Central memory CD8-positive, alpha-beta T cell (primary cell): ENCODE data around the gene PPP6R2.
"Not testable (repeated sequence)": the region's sequence is repeated elsewhere in the genome, so short reads cannot be mapped to it uniquely, and the experiment has no call there.

Experiments
- ATAC-seq: fragments of 150-1000 bp; cut with Tn5 transposase; replicated peaks from 2 replicates; pipeline ENCODE4 v1.10.0; 2022; ENCODE audit warnings: mild to moderate bottlenecking, moderate FRiP score, moderate number of reproducible peaks; ENCODE audit not compliant: poor library complexity, severe bottlenecking; ENCODE audit errors: extremely low read depth
- DNase-seq, 2 donors: peaks; one replicate each; pipeline ENCODE4 v3.0.0; 2021; ENCODE audit warnings: low spot score in 2 of 2
- H3K27ac Mint-ChIP-seq: one replicate; pipeline ENCODE4 v1.8.0; 2022; ENCODE audit warnings: low read depth, mild to moderate bottlenecking, moderate library complexity, mixed read lengths
- H3K27me3 Mint-ChIP-seq: one replicate; pipeline ENCODE4 v1.8.0; 2022; ENCODE audit warnings: mixed read lengths
- H3K36me3 Mint-ChIP-seq: one replicate; pipeline ENCODE4 v1.8.0; 2022; ENCODE audit warnings: mild to moderate bottlenecking, moderate library complexity, mixed read lengths; ENCODE audit not compliant: insufficient read depth
- H3K4me1 Mint-ChIP-seq: one replicate; pipeline ENCODE4 v1.8.0; 2022; ENCODE audit warnings: mixed read lengths
- H3K4me3 Mint-ChIP-seq: one replicate; pipeline ENCODE4 v1.8.0; 2022; ENCODE audit warnings: mild to moderate bottlenecking, moderate library complexity, mixed read lengths
- H3K9me3 Mint-ChIP-seq: one replicate; pipeline ENCODE4 v1.8.0; 2022; ENCODE audit warnings: mixed read lengths

The PPP6R2 gene

DNA sequence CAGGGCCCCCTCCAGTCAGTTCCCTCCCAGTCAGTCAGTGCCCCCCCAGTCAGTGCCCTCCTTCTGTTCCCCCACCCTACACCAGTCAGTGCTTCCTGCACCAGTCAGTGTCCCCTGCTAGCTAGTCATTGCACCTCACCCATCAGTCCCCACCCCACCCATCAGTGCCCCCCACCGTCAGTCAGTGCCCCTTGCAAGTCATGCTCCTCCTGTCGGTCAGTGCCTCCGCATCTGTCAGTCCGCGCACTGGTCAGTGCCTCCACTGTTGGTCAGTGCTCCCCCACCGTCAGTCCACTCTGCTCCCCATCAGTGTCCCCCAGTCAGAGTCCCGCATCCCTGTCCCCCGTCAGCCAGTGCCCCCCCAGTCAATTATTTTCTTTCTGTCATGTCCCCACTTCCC lies 3.3 kb downstream of the PPP6R2 start:
- Mint-ChIP-seq H3K36me3 (peaks cover 12% of the 10 kb centered on the region), H3K4me3 (no peak overlapping the region)

DNA sequence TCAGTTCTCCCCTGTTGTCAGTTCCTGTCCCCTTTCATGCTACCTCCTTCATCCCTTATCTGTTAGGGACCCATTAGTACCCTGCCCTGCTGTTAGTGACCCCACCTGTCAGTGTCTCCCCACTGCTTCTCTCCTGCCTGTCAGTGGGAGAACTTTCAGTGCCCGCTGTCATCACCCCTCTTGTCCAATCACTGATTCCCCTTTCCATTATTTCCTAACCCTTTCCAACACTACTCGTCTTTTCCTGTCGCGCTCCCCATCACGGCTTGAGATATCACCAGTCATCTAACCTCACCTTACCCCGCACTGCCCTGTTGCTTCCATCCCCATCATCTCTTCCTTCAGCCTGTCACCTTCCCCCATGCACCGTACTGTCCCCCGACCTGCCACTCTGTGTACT lies 4.0 kb downstream of the PPP6R2 start:
- no peaks in the 10 kb centered on the region for H3K9me3 Mint-ChIP-seq
- H3K4me3 Mint-ChIP-seq: no peak overlapping the region
- H3K27me3 Mint-ChIP-seq: no peaks in the 10 kb centered on the region
- H3K4me1 Mint-ChIP-seq: no peaks in the 10 kb centered on the region
- DNase-seq (no peak), ATAC-seq (no peak)
- H3K27ac Mint-ChIP-seq: no peak overlapping the region
- H3K36me3 Mint-ChIP-seq: peaks cover 12% of the 10 kb centered on the region

More for the DNA sequence above, 3.3 kb downstream of the PPP6R2 start:
- no peak for DNase-seq
- Mint-ChIP-seq H3K9me3 (no peaks in the 10 kb centered on the region), H3K4me1 (no peaks in the 10 kb centered on the region), H3K27me3 (no peaks in the 10 kb centered on the region), H3K27ac (no peak overlapping the region)
- no peak for ATAC-seq

- Mint-ChIP-seq H3K36me3 (peaks cover 18% of the 10 kb centered on the region), H3K27ac (no peak overlapping the region), H3K27me3 (no peaks in the 10 kb centered on the region), H3K9me3 (no peaks in the 10 kb centered on the region), H3K4me3 (no peak overlapping the region), H3K4me1 (no peaks in the 10 kb centered on the region)
- DNase-seq (no peak), ATAC-seq (no peak)
Measured at GRCh38 chr22:50348058-50348457, 4.9 kb downstream of the PPP6R2 start.

DNA sequence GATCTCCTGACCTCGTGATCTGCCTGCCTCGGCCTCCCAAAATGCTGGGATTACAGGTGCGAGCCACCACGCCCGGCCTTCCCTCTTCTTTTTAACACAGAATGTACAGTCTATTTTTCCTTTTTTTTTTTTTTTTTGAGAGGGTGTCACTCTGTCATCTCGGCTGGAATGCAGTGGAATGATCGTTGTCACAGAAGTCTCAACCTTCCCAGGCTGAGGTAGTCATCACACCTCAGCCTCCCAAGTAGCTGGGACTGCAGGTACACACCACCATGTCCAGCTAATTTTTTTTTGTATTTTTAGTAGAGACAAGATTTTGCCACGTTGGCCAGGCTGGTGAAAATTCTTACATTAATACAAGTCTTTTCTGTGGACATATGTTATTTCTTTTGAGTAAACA lies 13.1 kb downstream of the PPP6R2 start:
- no peak overlapping the region for H3K4me3 Mint-ChIP-seq
- H3K27me3 Mint-ChIP-seq: no peaks in the 10 kb centered on the region
- no peaks in the 10 kb centered on the region for H3K9me3 Mint-ChIP-seq
- DNase-seq (no peak), ATAC-seq (no peak)
- peaks cover 24% of the 10 kb centered on the region for H3K4me1 Mint-ChIP-seq
- peaks cover 26% of the 10 kb centered on the region for H3K36me3 Mint-ChIP-seq
- no peak overlapping the region for H3K27ac Mint-ChIP-seq

DNA sequence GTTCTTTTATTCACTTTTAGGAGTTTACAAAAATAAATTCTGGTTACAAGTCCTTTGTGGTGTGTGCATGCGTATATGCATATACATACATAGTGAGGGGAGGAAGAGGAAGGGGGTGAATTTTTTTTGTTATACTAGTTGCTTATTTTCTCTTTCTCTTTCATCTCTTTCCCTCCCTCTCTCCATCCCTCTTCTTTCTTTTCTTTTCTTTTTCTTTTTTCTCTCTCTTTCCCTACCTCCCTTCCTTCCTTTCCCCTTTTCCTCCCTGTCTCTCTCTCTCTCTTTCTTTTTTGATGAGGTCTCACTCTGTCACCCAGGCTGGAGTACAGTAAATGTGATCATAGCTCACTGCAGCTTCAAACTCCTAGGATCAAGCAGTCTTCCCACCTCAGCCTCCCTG lies 14.1 kb downstream of the PPP6R2 start:
- no peaks in the 10 kb centered on the region for H3K27me3 Mint-ChIP-seq
- no peak overlapping the region for H3K4me3 Mint-ChIP-seq
- peaks cover 35% of the 10 kb centered on the region for H3K4me1 Mint-ChIP-seq
- H3K36me3 Mint-ChIP-seq: peaks cover 25% of the 10 kb centered on the region
- no peaks in the 10 kb centered on the region for H3K9me3 Mint-ChIP-seq
- DNase-seq: no peak
- ATAC-seq: no peak
- H3K27ac Mint-ChIP-seq: peak overlapping the region; percentile 85

GRCh38 chr22:50357756-50358155 lies 14.6 kb downstream of the PPP6R2 start:
- H3K4me1 Mint-ChIP-seq: peaks cover 40% of the 10 kb centered on the region

GRCh38 chr22:50360578-50360977 lies 17.5 kb downstream of the PPP6R2 start:
- H3K4me1 Mint-ChIP-seq: peaks cover 55% of the 10 kb centered on the region
- H3K27me3 Mint-ChIP-seq: no peaks in the 10 kb centered on the region
- H3K36me3 Mint-ChIP-seq: peaks cover 15% of the 10 kb centered on the region
- ATAC-seq: no peak
- H3K9me3 Mint-ChIP-seq: no peaks in the 10 kb centered on the region
- no peak for DNase-seq
- H3K27ac Mint-ChIP-seq: peak overlapping the region; percentile 55
- no peak overlapping the region for H3K4me3 Mint-ChIP-seq

More at GRCh38 chr22:50357756-50358155, 14.6 kb downstream of the PPP6R2 start:
- no peak overlapping the region for H3K4me3 Mint-ChIP-seq
- ATAC-seq: no peak
- peaks cover 21% of the 10 kb centered on the region for H3K36me3 Mint-ChIP-seq
- no peaks in the 10 kb centered on the region for H3K27me3 Mint-ChIP-seq
- H3K27ac Mint-ChIP-seq: peak overlapping the region; percentile 85
- no peak for DNase-seq
- H3K9me3 Mint-ChIP-seq: no peaks in the 10 kb centered on the region

DNA sequence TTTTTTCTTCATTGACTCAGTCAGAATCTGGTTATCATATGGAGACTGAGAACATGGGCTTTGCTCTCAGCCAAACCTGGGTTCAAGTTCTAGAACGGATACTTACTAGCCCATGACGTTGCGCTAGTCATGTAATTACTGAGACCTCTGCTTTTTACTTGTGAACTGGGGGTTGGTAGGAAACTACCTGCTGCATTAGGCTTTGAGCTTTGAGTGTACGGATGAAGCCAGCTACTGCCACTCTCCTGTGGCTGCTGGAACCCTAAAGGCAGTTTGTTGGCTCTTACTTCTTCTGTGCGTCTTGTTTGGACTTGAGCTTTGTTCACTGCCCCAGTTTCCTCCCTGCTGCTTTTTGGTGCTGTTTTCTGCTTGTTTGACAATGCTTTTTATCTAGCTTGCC lies 18.1 kb downstream of the PPP6R2 start:
- ATAC-seq (peak; percentile 59), DNase-seq (no peak)
- peak overlapping the region; percentile 55 for H3K27ac Mint-ChIP-seq
- no peaks in the 10 kb centered on the region for H3K9me3 Mint-ChIP-seq
- peaks cover 60% of the 10 kb centered on the region for H3K4me1 Mint-ChIP-seq
- H3K4me3 Mint-ChIP-seq: peak overlapping the region; percentile 14
- H3K27me3 Mint-ChIP-seq: no peaks in the 10 kb centered on the region
- H3K36me3 Mint-ChIP-seq: peaks cover 15% of the 10 kb centered on the region

DNA sequence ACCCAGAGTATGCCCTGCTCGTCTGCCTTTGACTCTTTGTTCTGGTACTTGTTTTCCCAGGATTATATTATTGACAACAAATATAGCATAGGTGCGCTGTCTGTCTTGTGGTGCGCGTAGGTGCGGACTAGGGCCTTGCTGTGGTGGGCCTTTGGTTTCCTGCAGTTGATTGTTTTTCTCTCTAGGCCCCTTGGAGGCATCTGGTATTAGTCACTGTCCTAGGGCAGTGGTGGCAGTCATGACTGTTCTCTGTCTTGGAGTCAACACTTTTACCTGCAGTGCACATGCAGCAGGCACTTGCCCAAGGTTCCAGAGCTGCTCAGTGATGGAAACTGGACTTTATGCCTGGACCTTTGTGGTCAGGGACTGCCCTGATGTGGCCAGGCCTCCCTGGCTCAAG lies 18.6 kb downstream of the PPP6R2 start:
- Mint-ChIP-seq H3K27ac (peak overlapping the region; percentile 55), H3K36me3 (peaks cover 18% of the 10 kb centered on the region), H3K9me3 (no peaks in the 10 kb centered on the region), H3K27me3 (no peaks in the 10 kb centered on the region), H3K4me1 (peaks cover 64% of the 10 kb centered on the region), H3K4me3 (peak overlapping the region; percentile 14)
- DNase-seq: no peak
- peak; percentile 70 for ATAC-seq

- no peaks in the 10 kb centered on the region for H3K9me3 Mint-ChIP-seq
- no peaks in the 10 kb centered on the region for H3K27me3 Mint-ChIP-seq
- no peak for DNase-seq
- no peak for ATAC-seq
- H3K36me3 Mint-ChIP-seq: peaks cover 11% of the 10 kb centered on the region
- H3K4me3 Mint-ChIP-seq: no peak overlapping the region
- H3K27ac Mint-ChIP-seq: peak overlapping the region; percentile 55
- H3K4me1 Mint-ChIP-seq: peaks cover 70% of the 10 kb centered on the region
Measured at GRCh38 chr22:50363166-50363802, 20.2 kb downstream of the PPP6R2 start.

DNA sequence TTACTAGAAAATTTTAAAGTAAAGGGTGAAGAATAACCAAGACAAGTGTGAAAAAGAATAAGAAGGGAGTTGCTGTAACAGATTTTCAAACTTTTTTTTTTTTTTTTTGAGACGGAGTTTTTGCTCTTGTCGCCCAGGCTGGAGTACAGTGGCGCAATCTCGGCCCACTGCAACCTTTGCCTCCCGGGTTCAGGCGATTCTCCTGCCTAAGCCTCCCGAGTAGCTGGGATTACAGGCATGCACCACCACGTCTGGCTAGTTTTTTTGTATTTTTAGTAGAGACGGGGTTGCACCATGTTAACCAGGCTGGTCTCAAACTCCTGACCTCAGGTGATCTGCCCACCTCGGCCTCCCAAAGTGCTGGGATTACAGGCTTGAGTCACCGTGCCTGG lies 20.7 kb downstream of the PPP6R2 start:
- H3K27me3 Mint-ChIP-seq, H3K9me3 Mint-ChIP-seq, DNase-seq, ATAC-seq, H3K4me3 Mint-ChIP-seq: not testable (repeated sequence)
- Mint-ChIP-seq H3K4me1 (peaks cover 65% of the 10 kb centered on the region), H3K36me3 (peaks cover 13% of the 10 kb centered on the region), H3K27ac (peak overlapping the region; percentile 55)

DNA sequence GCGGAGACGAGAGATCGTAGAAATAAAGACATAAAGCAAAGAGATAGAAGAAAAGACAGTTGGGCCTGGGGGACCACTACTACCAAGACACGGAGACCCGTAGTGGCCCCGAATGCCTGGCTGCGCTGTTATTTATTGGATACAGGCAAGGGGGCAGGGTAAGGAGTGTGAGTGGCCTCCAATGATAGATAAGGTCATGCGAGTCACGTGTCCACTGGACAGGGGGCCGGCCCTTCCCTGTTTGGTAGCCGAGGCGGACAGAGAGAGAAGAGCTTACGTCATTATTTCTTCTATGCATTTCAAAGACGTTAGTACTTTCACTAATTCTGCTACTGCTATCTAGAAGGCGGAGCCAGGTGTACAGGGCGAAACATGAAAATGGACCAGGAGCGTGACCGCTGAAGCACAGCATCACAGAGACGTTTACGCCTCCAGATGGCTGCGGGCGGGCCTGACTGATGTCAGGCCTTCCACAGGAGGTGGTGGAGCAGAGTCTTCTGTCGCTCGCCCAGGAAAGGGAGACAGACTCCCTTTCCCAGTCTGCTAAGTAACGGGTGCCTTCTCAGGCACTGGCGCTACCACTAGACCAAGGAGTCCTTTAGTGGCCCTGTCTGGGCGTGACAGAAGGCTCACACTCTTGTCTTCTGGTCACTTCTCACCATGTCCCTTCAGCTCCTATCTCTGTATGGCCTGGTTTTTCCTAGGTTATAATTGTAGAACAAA lies 24.8 kb downstream of the PPP6R2 start:
- Mint-ChIP-seq H3K27ac (no peak overlapping the region), H3K4me1 (peaks cover 37% of the 10 kb centered on the region), H3K36me3 (peaks cover 16% of the 10 kb centered on the region), H3K9me3 (no peaks in the 10 kb centered on the region), H3K4me3 (no peak overlapping the region), H3K27me3 (no peaks in the 10 kb centered on the region)
- no peak for ATAC-seq
- DNase-seq: no peak

DNA sequence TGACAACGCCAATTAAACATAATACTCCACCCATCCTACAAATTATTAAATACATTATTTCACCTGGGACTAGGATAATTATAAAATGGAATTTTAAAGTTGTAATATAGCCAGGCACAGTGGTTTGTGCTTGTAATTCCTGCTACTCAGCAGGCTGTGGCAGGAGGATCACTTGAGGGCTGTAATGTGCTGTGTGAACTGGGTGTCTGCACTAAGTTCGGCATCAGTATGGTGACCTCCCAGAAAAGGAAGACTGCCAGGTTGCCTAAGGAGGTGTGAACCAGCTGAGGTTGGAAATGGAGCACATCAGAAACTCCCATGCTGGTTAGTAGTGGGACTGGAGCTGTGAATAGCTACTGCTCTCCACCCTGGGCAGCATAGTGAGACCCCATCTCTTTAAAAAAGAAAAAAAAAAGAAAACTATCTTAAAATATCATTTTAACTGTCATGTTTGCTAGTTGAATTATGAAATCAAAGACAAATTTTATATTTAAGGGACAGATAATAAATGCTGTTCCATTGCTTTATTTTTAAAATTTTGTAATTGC lies 28.0 kb downstream of the PPP6R2 start:
- H3K27me3 Mint-ChIP-seq: no peaks in the 10 kb centered on the region
- H3K27ac Mint-ChIP-seq: no peak overlapping the region
- H3K4me3 Mint-ChIP-seq: no peak overlapping the region
- H3K9me3 Mint-ChIP-seq: no peaks in the 10 kb centered on the region
- ATAC-seq (no peak), DNase-seq (no peak)
- peaks cover 19% of the 10 kb centered on the region for H3K4me1 Mint-ChIP-seq
- peaks cover 33% of the 10 kb centered on the region for H3K36me3 Mint-ChIP-seq
